ENCODE measurements around the gene LENG9. TPM values are rescaled to one million over a fixed set of nuclear protein-coding genes. Genes with fewer than 3 reads are reported as not detected.

Gene LENG9
- total RNA-seq, 1 donor from 2014 or later, result 3.7 TPM

DNA sequence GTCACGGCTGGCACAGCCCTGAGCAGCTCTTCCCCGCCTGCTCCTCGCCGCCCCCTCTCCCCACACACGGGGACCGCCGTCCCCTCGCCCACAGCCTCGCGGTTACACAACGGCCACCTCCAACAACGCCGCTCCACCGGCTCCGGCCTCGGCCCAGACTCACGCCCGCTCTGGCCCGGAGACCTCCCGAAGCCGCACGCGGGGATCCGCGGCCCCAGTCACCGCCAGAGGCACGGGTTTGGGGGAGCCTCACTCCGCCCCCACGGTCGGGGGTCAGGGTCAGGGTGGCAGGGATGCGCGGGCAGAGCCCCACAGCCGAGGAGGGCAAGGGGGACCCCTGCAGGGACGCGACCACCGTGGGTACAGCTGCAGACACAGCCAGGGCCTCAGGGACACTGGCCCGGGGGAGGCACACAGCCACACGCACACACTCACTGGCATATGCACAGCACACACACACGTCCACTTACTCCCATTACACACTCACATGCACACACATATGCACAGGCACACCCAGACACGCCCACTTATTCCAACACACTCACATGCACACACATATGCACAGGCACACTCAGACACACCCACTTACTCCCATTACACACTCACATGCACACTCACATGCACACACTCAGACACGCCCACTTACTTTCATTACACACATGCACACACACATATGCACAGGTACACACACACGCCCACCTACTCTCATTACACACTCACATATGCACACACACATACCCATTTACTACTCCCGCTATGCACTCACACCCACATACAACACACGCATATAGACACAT is 46.7 kb downstream of the LENG9 start:
- H3K9me3 Mint-ChIP-seq (ENCODE audit: unreplicated experiment), result no peaks in the 10 kb centered on the region
- no peaks in the 10 kb centered on the region for H3K36me3 ChIP-seq (ENCODE audit: insufficient read depth, low read length)
- no peak for DNase-seq (ENCODE audit: low read depth)
- no peak overlapping the region for H3K4me2 ChIP-seq (ENCODE audit: low read length)
- H3K4me3 ChIP-seq (ENCODE audit: insufficient read depth, low read depth, low read length), result no peak overlapping the region
- peaks cover 38% of the 10 kb centered on the region for H3K27me3 ChIP-seq (ENCODE audit: insufficient read depth, low read length)
- no peak overlapping the region for H3K9ac ChIP-seq (ENCODE audit: low read length)
- no peaks in the 10 kb centered on the region for H3K4me1 ChIP-seq (ENCODE audit: insufficient read depth, low read length)
- peak; percentile 61 for TF ChIP-seq EZH2 (IDR thresholded peaks at IDR 0.05; ENCODE audit: insufficient read depth, low read length)
- TF ChIP-seq, protein P1, sequence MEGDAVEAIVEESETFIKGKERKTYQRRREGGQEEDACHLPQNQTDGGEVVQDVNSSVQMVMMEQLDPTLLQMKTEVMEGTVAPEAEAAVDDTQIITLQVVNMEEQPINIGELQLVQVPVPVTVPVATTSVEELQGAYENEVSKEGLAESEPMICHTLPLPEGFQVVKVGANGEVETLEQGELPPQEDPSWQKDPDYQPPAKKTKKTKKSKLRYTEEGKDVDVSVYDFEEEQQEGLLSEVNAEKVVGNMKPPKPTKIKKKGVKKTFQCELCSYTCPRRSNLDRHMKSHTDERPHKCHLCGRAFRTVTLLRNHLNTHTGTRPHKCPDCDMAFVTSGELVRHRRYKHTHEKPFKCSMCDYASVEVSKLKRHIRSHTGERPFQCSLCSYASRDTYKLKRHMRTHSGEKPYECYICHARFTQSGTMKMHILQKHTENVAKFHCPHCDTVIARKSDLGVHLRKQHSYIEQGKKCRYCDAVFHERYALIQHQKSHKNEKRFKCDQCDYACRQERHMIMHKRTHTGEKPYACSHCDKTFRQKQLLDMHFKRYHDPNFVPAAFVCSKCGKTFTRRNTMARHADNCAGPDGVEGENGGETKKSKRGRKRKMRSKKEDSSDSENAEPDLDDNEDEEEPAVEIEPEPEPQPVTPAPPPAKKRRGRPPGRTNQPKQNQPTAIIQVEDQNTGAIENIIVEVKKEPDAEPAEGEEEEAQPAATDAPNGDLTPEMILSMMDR (IDR thresholded peaks at IDR 0.05; ENCODE audit: insufficient read depth, low read depth, low read length), result no peak
- H3K27ac ChIP-seq (ENCODE audit: low read depth, low read length), result no peak overlapping the region
- no peaks in the 10 kb centered on the region for H4K20me1 ChIP-seq (ENCODE audit: insufficient read depth, low read length)
- no peak for FAIRE-seq
- H3K27me3 Mint-ChIP-seq (ENCODE audit: low read depth, unreplicated experiment), result peaks cover 24% of the 10 kb centered on the region
- H3K36me3 Mint-ChIP-seq (ENCODE audit: low read depth, unreplicated experiment), result no peaks in the 10 kb centered on the region
- no peak overlapping the region for H2AFZ ChIP-seq (ENCODE audit: low read depth, low read length)
- no peak overlapping the region for H3K27ac Mint-ChIP-seq (ENCODE audit: unreplicated experiment)
- H3K9me3 ChIP-seq (ENCODE audit: insufficient read depth, low read depth, low read length), result peaks cover 3% of the 10 kb centered on the region
- H3K4me3 Mint-ChIP-seq (ENCODE audit: unreplicated experiment), result peak overlapping the region; percentile 69
- H3K79me2 ChIP-seq (ENCODE audit: insufficient read depth, low read length), result no peaks in the 10 kb centered on the region
- H3K4me1 Mint-ChIP-seq (ENCODE audit: low read depth, unreplicated experiment), result peaks cover 12% of the 10 kb centered on the region

DNA sequence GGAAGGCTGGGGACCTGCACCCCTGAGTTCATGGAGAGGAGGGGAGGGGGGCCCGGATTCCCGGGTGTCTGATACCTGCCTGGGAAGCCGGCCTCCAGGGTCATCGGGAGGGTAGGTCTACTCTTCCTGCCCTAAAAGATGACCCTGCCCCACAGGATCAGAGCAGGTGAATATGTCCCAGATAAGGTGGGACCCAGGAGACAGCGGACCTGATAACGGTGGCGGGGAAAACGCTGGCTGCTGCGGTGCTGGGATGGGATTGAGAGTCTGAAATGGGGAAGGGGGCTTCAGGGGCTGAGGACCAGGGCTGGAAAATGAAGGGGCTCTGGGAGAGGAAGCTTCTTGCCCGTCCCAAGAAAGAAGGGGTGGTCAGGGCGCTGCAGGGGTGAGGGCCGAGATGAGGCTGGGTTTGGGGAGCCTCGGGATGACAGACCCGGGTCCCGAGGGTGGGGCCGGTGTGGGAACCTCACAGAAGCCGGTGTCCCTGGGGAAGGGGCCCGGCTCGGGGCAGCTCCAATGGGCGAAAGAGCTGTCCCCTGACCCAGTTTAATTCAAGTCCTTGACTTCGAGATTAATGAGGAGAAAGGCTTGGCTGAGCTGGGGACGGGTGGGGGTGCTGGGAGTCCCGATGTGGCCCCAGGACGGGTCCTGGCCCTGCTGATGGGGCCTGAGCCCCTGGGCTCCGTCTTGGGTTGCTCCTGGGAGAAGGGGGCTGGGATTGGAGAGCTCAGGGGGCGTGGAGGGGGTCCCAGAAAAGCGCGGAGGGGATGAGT is 47.5 kb downstream of the LENG9 start:
- Histone ChIP-seq H4K20me1 (ENCODE audit: insufficient read depth, low read length) (no peaks in the 10 kb centered on the region), H2AFZ (ENCODE audit: low read depth, low read length) (no peak overlapping the region), H3K27ac (ENCODE audit: low read depth, low read length) (no peak overlapping the region), H3K4me3 (ENCODE audit: insufficient read depth, low read depth, low read length) (no peak overlapping the region), H3K4me1 (ENCODE audit: insufficient read depth, low read length) (no peaks in the 10 kb centered on the region), H3K36me3 (ENCODE audit: insufficient read depth, low read length) (no peaks in the 10 kb centered on the region), H3K9me3 (ENCODE audit: insufficient read depth, low read depth, low read length) (peaks cover 3% of the 10 kb centered on the region), H3K27me3 (ENCODE audit: insufficient read depth, low read length) (peaks cover 34% of the 10 kb centered on the region), H3K79me2 (ENCODE audit: insufficient read depth, low read length) (no peaks in the 10 kb centered on the region), H3K4me2 (ENCODE audit: low read length) (no peak overlapping the region), H3K9ac (ENCODE audit: low read length) (no peak overlapping the region)
- Mint-ChIP-seq H3K4me1 (ENCODE audit: low read depth, unreplicated experiment) (peaks cover 12% of the 10 kb centered on the region), H3K27ac (ENCODE audit: unreplicated experiment) (peak overlapping the region; percentile 56), H3K4me3 (ENCODE audit: unreplicated experiment) (peak overlapping the region; percentile 69), H3K9me3 (ENCODE audit: unreplicated experiment) (no peaks in the 10 kb centered on the region), H3K36me3 (ENCODE audit: low read depth, unreplicated experiment) (no peaks in the 10 kb centered on the region), H3K27me3 (ENCODE audit: low read depth, unreplicated experiment) (peaks cover 28% of the 10 kb centered on the region)
- FAIRE-seq, result no peak
- peak; percentile 61 for TF ChIP-seq EZH2 (IDR thresholded peaks at IDR 0.05; ENCODE audit: insufficient read depth, low read length)
- TF ChIP-seq, protein P1 (IDR thresholded peaks at IDR 0.05; ENCODE audit: insufficient read depth, low read depth, low read length), result no peak
- DNase-seq (ENCODE audit: low read depth), result no peak
